HUES6 (cell line): ENCODE data around the gene TBKBP1.

Source experiments
- H3K27ac ChIP-seq: 2 replicates; pipeline ENCODE4 v1.7.0; 2013; ENCODE audit warnings: low read depth, mild to moderate bottlenecking, low read length, inconsistent platforms
- H3K27me3 ChIP-seq: 2 replicates; pipeline ENCODE4 v1.6.1; 2013; ENCODE audit warnings: low read length; ENCODE audit not compliant: control insufficient read depth, insufficient read depth
- H3K36me3 ChIP-seq: 2 replicates; pipeline ENCODE4 v1.6.1; 2013; ENCODE audit warnings: low read length; ENCODE audit not compliant: control insufficient read depth, insufficient read depth
- H3K4me1 ChIP-seq: 2 replicates; pipeline ENCODE4 v1.6.1; 2013; ENCODE audit warnings: low read length; ENCODE audit not compliant: control insufficient read depth, insufficient read depth
- H3K4me3 ChIP-seq: 2 replicates; pipeline ENCODE4 v1.5.1; 2013; ENCODE audit warnings: low read depth, low read length
- H3K9ac ChIP-seq: one replicate; pipeline ENCODE4 v1.6.1; 2013; ENCODE audit warnings: mild to moderate bottlenecking, low read length
- H3K9me3 ChIP-seq: 2 replicates; pipeline ENCODE4 v1.6.1; 2013; ENCODE audit warnings: low read depth, low read length; ENCODE audit not compliant: control insufficient read depth, insufficient read depth

The TBKBP1 gene

DNA sequence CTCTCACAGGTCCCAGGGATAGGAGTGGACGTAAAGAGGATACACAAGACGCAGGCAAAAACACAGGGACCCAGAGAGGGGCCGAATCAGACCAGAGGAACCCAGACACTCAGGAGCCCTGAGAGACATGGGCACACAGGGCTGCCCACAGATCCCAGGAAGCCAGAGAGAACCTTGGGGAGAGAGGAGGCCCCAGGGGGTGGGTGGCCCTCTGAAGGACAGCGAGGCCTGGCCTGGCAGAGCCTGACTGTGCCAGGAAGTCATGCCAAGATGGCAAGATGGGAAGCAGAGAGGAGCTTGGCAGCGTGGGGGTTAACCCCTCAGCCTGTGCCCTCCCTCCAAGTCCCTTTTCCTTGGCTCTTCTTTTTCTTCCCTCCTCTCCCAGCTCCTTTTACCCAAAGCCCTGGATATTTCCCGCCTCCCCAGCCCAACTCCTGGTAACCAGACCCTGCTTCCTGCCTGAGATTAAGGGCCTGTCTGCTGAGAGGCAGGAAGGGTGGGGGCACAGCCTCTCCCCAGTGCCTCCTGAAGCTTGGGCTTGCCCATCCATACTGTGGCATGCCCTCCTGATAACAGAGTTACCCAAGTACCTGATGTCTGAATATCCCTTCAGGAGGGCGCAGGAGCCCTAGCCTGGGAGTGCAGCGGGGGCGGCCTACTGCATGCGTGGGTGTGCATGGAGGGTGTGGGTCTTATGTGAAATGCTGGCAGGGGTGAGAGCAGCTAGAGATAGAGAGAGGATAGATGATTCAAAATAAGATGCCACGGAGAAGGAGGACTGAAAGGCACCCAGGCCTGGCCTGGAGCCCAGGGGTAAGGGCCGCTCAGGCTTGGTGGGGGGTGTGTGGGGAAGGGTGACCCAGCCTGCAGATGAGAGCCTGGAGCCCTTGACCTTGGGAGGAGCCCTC is 33.1 kb downstream of the TBKBP1 start:
- H3K36me3 ChIP-seq, result no peaks in the 10 kb centered on the region
- peaks cover 51% of the 10 kb centered on the region for H3K27me3 ChIP-seq
- peaks cover 11% of the 10 kb centered on the region for H3K4me1 ChIP-seq
- H3K4me3 ChIP-seq, result no peak overlapping the region
- H3K27ac ChIP-seq, result no peak overlapping the region
- no peak overlapping the region for H3K9ac ChIP-seq
- H3K9me3 ChIP-seq, result no peaks in the 10 kb centered on the region

DNA sequence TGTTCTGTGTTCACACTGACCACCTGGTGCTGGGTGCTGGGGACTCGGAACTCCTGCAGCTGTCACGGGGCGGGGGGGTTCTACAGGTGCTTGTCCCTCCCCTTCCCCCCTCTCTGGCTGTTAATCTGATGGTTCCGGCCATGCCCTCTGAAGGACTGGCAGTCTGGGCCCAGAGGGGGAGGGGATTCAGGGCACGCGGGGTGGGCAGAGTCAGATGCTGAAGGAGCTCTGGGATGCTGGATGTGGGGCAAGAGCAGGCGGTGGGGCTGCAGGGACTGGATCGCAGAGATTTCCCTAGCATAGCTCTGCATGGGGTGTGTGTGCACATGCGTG is 33.7 kb downstream of the TBKBP1 start:
- Histone ChIP-seq H3K4me3 (no peak overlapping the region), H3K9ac (no peak overlapping the region), H3K27ac (no peak overlapping the region), H3K4me1 (peaks cover 15% of the 10 kb centered on the region), H3K36me3 (no peaks in the 10 kb centered on the region), H3K27me3 (peaks cover 54% of the 10 kb centered on the region), H3K9me3 (no peaks in the 10 kb centered on the region)

DNA sequence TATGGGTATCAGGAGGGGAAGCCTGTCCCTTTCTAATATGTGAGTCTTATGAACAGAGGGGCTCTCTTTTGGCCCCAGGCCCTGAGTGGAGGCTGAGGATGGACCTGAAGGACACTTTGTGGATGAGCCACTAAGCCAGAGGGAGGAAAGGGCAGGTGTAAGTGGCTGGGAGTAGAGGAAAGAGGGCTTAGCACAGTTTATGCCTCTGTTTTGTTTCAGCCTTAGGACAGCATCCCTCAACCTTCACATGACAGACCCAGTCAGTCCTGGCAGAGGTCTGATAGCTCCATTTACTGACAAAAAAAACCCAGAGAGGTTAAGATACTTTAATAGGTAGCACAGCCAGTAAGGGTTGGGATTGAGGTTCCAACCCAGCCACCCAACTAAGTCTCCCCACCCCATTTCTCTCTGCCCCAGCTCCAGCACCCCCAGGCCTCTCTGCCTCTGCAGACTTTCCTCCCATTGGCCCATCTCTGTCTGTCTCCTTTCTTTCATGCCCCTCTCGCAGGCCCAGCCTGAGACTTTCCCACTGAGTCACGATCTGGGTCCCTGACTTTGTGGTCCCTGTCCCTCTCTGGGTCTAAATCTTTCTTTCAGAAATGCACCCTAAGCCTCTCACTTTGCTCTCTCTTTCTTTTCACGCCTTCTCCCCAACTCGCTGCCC is 34.4 kb downstream of the TBKBP1 start:
- Histone ChIP-seq H3K27ac (no peak overlapping the region), H3K36me3 (no peaks in the 10 kb centered on the region), H3K9me3 (no peaks in the 10 kb centered on the region), H3K4me1 (peaks cover 17% of the 10 kb centered on the region), H3K9ac (no peak overlapping the region), H3K27me3 (peaks cover 61% of the 10 kb centered on the region), H3K4me3 (no peak overlapping the region)

DNA sequence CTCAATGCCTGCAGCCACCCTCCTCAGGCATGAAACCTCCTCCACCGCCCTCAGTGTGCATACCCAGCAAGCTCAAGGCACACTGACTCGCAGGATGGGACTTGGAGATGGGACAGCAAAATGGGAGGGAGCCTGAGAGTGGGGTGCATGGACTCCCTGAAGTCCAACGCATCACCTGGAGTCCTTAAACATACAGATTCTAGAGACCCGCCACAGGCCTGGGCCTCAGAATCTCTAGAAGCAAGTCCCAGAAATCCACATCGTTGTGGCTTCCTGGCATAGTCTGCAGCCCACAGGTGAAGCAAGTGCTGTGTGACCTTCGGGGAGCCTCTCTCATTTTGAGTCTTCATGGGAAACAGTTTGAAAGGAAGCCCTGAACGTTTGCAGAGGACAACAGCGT is 35.5 kb downstream of the TBKBP1 start:
- H3K9ac ChIP-seq, result no peak overlapping the region
- H3K36me3 ChIP-seq, result no peaks in the 10 kb centered on the region
- peaks cover 68% of the 10 kb centered on the region for H3K27me3 ChIP-seq
- no peak overlapping the region for H3K27ac ChIP-seq
- no peak overlapping the region for H3K4me3 ChIP-seq
- H3K4me1 ChIP-seq, result peaks cover 19% of the 10 kb centered on the region
- no peaks in the 10 kb centered on the region for H3K9me3 ChIP-seq

DNA sequence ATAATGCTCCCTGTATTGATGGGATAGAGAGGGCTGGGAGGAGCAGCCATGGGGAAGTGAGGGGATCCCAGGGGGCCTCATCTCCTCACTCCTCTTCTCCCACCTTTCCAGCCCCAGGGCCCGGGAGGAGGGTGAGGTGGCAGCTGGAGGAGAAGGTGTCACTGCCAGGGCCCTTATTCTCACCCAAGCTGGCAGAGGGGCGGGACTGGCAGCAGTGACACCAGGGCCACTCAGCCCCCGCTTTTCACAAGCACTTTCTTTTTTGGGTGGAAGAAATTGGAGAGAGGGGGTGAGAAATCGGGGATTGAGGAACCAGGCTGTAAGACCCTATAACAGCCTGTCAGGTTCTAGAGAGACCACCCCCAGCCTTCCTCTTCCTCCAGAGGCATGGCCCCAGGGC is 36.7 kb downstream of the TBKBP1 start:
- H3K27ac ChIP-seq, result no peak overlapping the region
- H3K9me3 ChIP-seq, result no peaks in the 10 kb centered on the region
- H3K4me1 ChIP-seq, result peaks cover 19% of the 10 kb centered on the region
- H3K4me3 ChIP-seq, result no peak overlapping the region
- no peak overlapping the region for H3K9ac ChIP-seq
- no peaks in the 10 kb centered on the region for H3K36me3 ChIP-seq
- H3K27me3 ChIP-seq, result peaks cover 80% of the 10 kb centered on the region

DNA sequence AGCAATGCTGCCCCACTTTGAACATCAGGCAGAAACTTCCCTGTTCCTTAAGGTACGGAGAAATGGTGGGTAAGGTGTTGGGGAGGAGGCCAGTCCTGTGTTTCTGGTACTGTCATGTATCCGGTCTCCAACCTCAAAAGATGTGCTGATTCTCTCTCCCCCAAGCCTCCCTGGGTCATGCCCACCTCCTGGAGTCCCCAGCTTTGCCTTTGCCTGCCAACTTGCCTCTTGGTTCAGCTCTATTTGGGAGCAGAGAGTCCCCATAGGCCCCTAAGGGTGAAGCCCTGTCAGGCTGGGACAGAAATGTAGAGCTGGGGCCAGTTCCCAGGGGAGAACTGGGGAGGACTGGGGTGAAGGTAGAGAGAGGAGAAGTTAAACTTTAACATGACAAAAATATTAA is 37.4 kb downstream of the TBKBP1 start:
- H3K4me1 ChIP-seq, result peaks cover 19% of the 10 kb centered on the region
- H3K4me3 ChIP-seq, result no peak overlapping the region
- no peaks in the 10 kb centered on the region for H3K9me3 ChIP-seq
- H3K9ac ChIP-seq, result no peak overlapping the region
- peaks cover 84% of the 10 kb centered on the region for H3K27me3 ChIP-seq
- no peak overlapping the region for H3K27ac ChIP-seq
- no peaks in the 10 kb centered on the region for H3K36me3 ChIP-seq

DNA sequence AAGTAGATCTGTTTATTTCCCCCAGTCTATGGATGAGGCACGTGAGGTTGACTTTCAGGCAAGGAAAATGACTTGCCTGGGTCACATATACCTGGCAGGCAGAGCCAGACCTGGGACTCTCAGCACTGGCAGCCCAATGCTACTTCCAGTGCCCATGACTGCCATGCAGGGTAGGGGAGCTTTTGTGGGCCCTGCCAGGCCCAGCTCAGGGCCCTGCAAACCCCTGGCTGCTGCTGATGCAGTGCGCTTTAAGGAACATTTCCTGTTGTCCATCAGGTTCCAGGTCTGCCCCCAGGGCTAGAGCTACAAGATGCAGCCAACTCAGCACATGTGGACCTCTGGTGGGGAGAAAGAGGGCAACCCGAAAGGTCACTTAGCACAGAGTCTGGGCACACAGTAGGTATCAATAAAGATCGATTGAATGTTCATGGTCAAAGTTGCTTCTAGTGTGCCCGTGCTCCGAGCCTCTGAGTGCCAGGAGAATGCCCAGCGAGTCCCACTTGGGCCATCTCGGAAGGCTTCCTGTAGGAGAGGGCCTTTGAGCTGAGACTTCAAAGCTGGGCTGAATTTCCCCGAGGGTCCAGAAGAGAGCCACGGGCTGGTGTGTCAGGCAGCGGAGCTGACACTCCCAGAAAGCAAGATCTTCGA is 38.6 kb downstream of the TBKBP1 start:
- Histone ChIP-seq H3K27ac (no peak overlapping the region), H3K9ac (no peak overlapping the region), H3K27me3 (peaks cover 89% of the 10 kb centered on the region), H3K4me1 (peaks cover 9% of the 10 kb centered on the region), H3K4me3 (peak overlapping the region; percentile 58), H3K9me3 (no peaks in the 10 kb centered on the region), H3K36me3 (no peaks in the 10 kb centered on the region)

DNA sequence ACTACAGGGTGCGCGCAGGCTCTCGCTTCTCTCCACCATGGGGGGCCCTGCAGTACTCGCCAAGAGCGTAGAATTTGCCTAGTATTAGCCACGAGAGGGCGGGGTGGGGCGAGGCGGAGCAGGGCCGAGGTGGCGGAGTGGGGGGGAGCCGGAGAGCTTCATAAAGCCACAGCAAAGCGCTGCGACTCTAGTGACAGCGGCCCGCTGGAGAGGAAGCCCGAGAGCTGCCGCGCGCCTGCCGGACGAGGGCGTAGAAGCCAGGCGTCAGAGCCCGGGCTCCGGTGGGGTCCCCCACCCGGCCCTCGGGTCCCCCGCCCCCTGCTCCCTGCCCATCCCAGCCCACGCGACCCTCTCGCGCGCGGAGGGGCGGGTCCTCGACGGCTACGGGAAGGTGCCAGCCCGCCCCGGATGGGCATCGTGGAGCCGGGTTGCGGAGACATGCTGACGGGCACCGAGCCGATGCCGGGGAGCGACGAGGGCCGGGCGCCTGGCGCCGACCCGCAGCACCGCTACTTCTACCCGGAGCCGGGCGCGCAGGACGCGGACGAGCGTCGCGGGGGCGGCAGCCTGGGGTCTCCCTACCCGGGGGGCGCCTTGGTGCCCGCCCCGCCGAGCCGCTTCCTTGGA is 39.2 kb downstream of the TBKBP1 start, which contains the start of gene TBX21:
TBX21 (plus strand) TSS at position 190 of the 627 bp plus-strand sequence; CDS start at position 409, 219 bp downstream.
- peak within 1 kb of the TSS; percentile 58 for H3K4me3 ChIP-seq
- H3K27me3 ChIP-seq, result peaks cover 87% of the 10 kb centered on the region
- no peak within 1 kb of the TSS for H3K27ac ChIP-seq
- H3K4me1 ChIP-seq, result peaks cover 8% of the 10 kb centered on the region
- no peaks in the 10 kb centered on the region for H3K9me3 ChIP-seq
- no peaks in the 10 kb centered on the region for H3K36me3 ChIP-seq
- no peak within 1 kb of the TSS for H3K9ac ChIP-seq

DNA sequence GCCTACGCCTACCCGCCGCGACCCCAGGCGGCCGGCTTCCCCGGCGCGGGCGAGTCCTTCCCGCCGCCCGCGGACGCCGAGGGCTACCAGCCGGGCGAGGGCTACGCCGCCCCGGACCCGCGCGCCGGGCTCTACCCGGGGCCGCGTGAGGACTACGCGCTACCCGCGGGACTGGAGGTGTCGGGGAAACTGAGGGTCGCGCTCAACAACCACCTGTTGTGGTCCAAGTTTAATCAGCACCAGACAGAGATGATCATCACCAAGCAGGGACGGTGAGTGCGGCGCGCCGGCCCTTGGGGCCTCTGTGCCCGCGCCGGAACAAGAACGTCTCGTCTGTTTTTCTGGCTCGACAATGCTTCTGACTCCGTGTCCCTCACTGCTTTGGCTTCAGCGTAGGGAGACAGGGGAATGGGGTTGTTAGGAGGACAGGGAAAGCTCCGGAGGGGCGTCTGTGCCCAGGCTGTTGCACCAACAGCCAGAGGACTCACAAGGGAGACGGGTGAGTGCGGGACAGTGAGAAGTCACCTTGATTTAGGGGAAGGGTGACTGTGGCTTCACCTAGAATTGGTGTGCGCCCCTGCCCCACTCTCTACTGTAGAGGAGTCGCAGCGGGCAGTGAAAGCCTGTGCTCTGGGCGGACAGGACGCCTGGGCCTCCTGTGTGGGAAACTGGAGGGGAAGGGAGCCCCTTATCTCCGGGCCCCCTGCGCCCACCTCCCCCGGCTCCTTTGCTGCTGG is 39.9 kb downstream of the TBKBP1 start:
- Histone ChIP-seq H3K9me3 (no peaks in the 10 kb centered on the region), H3K9ac (no peak overlapping the region), H3K27ac (no peak overlapping the region), H3K4me1 (peaks cover 8% of the 10 kb centered on the region), H3K36me3 (no peaks in the 10 kb centered on the region), H3K4me3 (peak overlapping the region; percentile 58), H3K27me3 (peaks cover 80% of the 10 kb centered on the region)

DNA sequence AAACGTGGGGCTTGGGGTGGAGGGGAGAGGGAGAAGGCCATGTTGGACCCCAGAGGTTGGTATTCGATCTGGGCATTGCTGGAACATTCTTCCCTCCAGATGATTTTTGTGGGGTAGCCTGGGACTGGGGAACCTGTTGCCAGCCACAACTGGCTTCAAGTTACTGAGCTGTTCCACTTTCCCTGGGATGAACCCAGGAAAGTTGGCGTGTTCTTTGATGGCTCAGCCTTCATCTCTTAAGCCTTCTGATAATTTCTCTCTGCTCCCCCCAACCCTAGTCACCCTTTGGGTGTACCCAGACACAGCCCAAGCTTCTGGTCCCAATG is 41.1 kb downstream of the TBKBP1 start:
- H3K27ac ChIP-seq, result no peak overlapping the region
- H3K27me3 ChIP-seq, result peaks cover 72% of the 10 kb centered on the region
- H3K4me3 ChIP-seq, result no peak overlapping the region
- no peaks in the 10 kb centered on the region for H3K9me3 ChIP-seq
- H3K4me1 ChIP-seq, result peaks cover 8% of the 10 kb centered on the region
- H3K9ac ChIP-seq, result no peak overlapping the region
- H3K36me3 ChIP-seq, result no peaks in the 10 kb centered on the region
